GM12891 (cell line): ENCODE measurements around the gene ARHGAP12.

Experiments used
- PAX5 ChIP-seq: IDR thresholded peaks from 2 replicates; pipeline ENCODE4 v1.6.1; 2011; ENCODE audit warnings: low read length, moderate library complexity, mild to moderate bottlenecking; ENCODE audit not compliant: insufficient read depth, severe bottlenecking
- POLR2A ChIP-seq: IDR thresholded peaks from 2 replicates; pipeline ENCODE4 v1.6.1; 2011; ENCODE audit warnings: low read depth, low read length, control low read depth
- POU2F2 ChIP-seq: IDR thresholded peaks from 2 replicates; pipeline ENCODE4 v1.6.1; 2011; ENCODE audit warnings: low read depth, mild to moderate bottlenecking, control low read depth, low read length, moderate library complexity
- SPI1 ChIP-seq: IDR thresholded peaks from 2 replicates; pipeline ENCODE4 v1.6.1; 2011; ENCODE audit warnings: low read depth, low read length, control low read depth
- TAF1 ChIP-seq: IDR thresholded peaks from 2 replicates; pipeline ENCODE4 v1.6.1; 2011; ENCODE audit warnings: low read depth, low read length, control low read depth

DNA sequence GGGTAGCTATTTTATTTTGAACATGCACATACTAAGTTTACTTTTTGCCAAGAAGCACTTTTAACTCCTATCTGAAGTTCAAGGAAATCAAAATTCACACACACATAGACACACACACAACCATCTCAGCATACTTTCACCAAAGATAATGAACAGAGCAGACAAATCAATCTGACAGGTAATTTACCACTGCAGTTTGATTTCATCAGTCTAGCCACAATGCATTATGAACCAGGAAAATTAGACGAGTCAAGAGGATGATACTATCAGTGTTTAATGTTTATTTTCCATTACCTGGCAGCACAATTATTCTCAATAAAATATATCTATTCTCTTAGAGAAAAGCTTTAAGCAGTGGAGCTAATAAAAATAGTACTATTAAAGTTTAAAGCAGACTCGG lies 147.9 kb downstream of the ARHGAP12 start:
- no peak for TF ChIP-seq POU2F2
- no peak for TF ChIP-seq POLR2A
- no peak for TF ChIP-seq PAX5
- TF ChIP-seq TAF1, result no peak
- TF ChIP-seq SPI1, result no peak
